Measurements from ENCODE around the gene CDC5L. TPM values are rescaled to one million over a fixed set of nuclear protein-coding genes. Genes with fewer than 3 reads are reported as not detected.

Gene CDC5L
- total RNA-seq, 1 donor from 2014 or later: 19.0 TPM

- H3K27me3 Mint-ChIP-seq (ENCODE audit: low read depth): no peaks in the 10 kb centered on the region
- DNase-seq (ENCODE audit: low spot score): no peak
- TF ChIP-seq CTCF (IDR thresholded peaks at IDR 0.05): no peak
- H3K36me3 Mint-ChIP-seq (ENCODE audit: low read depth): no peaks in the 10 kb centered on the region
- no peaks in the 10 kb centered on the region for H3K9me3 Mint-ChIP-seq (ENCODE audit: low read depth)
- H3K4me3 Mint-ChIP-seq (ENCODE audit: unreplicated experiment): no peak overlapping the region
- peaks cover 14% of the 10 kb centered on the region for H3K4me1 Mint-ChIP-seq (ENCODE audit: low read depth)
- H3K27ac Mint-ChIP-seq (ENCODE audit: unreplicated experiment): no peak overlapping the region
These were observed 83.2 kb downstream of the CDC5L start for GRCh38 chr6:44470746-44471145.

GRCh38 chr6:44471271-44471981 is 83.9 kb downstream of the CDC5L start:
- no peak overlapping the region for H3K4me3 Mint-ChIP-seq (ENCODE audit: unreplicated experiment)
- H3K36me3 Mint-ChIP-seq (ENCODE audit: low read depth): no peaks in the 10 kb centered on the region
- DNase-seq (ENCODE audit: low spot score): no peak
- peaks cover 14% of the 10 kb centered on the region for H3K4me1 Mint-ChIP-seq (ENCODE audit: low read depth)
- TF ChIP-seq CTCF (IDR thresholded peaks at IDR 0.05): no peak
- no peaks in the 10 kb centered on the region for H3K9me3 Mint-ChIP-seq (ENCODE audit: low read depth)
- H3K27ac Mint-ChIP-seq (ENCODE audit: unreplicated experiment): no peak overlapping the region
- no peaks in the 10 kb centered on the region for H3K27me3 Mint-ChIP-seq (ENCODE audit: low read depth)

GRCh38 chr6:44472250-44472945 is 84.9 kb downstream of the CDC5L start:
- H3K9me3 Mint-ChIP-seq (ENCODE audit: low read depth): no peaks in the 10 kb centered on the region
- no peak overlapping the region for H3K27ac Mint-ChIP-seq (ENCODE audit: unreplicated experiment)
- H3K36me3 Mint-ChIP-seq (ENCODE audit: low read depth): no peaks in the 10 kb centered on the region
- H3K27me3 Mint-ChIP-seq (ENCODE audit: low read depth): no peaks in the 10 kb centered on the region
- no peak for TF ChIP-seq CTCF (IDR thresholded peaks at IDR 0.05)
- no peak for DNase-seq (ENCODE audit: low spot score)
- H3K4me1 Mint-ChIP-seq (ENCODE audit: low read depth): peaks cover 14% of the 10 kb centered on the region
- no peak overlapping the region for H3K4me3 Mint-ChIP-seq (ENCODE audit: unreplicated experiment)

GRCh38 chr6:44473393-44474189 is 86.1 kb downstream of the CDC5L start:
- Mint-ChIP-seq H3K4me3 (ENCODE audit: unreplicated experiment) (no peak overlapping the region), H3K4me1 (ENCODE audit: low read depth) (peaks cover 14% of the 10 kb centered on the region), H3K36me3 (ENCODE audit: low read depth) (no peaks in the 10 kb centered on the region), H3K9me3 (ENCODE audit: low read depth) (no peaks in the 10 kb centered on the region), H3K27me3 (ENCODE audit: low read depth) (no peaks in the 10 kb centered on the region), H3K27ac (ENCODE audit: unreplicated experiment) (no peak overlapping the region)
- no peak for TF ChIP-seq CTCF (IDR thresholded peaks at IDR 0.05)
- no peak for DNase-seq (ENCODE audit: low spot score)

GRCh38 chr6:44474190-44474631 is 86.7 kb downstream of the CDC5L start:
- H3K4me1 Mint-ChIP-seq (ENCODE audit: low read depth): peaks cover 14% of the 10 kb centered on the region
- H3K4me3 Mint-ChIP-seq (ENCODE audit: unreplicated experiment): no peak overlapping the region
- no peak for TF ChIP-seq CTCF (IDR thresholded peaks at IDR 0.05)
- H3K27ac Mint-ChIP-seq (ENCODE audit: unreplicated experiment): no peak overlapping the region
- no peak for DNase-seq (ENCODE audit: low spot score)
- no peaks in the 10 kb centered on the region for H3K9me3 Mint-ChIP-seq (ENCODE audit: low read depth)
- H3K27me3 Mint-ChIP-seq (ENCODE audit: low read depth): no peaks in the 10 kb centered on the region
- no peaks in the 10 kb centered on the region for H3K36me3 Mint-ChIP-seq (ENCODE audit: low read depth)
